HUDEP-2 (cell line): ENCODE data around the gene DPP6.

Source experiments
- DNase-seq, 76 experiments: peaks; one replicate each; lab custom pipeline; 2025; ENCODE audit not compliant: unreplicated experiment in 76 of 76; lab: John Stamatoyannopoulos, UW

DPP6 gene

GRCh38 chr7:154738216-154738615 lies 686.0 kb downstream of the DPP6 start:
- no peak for DNase-seq

DNA sequence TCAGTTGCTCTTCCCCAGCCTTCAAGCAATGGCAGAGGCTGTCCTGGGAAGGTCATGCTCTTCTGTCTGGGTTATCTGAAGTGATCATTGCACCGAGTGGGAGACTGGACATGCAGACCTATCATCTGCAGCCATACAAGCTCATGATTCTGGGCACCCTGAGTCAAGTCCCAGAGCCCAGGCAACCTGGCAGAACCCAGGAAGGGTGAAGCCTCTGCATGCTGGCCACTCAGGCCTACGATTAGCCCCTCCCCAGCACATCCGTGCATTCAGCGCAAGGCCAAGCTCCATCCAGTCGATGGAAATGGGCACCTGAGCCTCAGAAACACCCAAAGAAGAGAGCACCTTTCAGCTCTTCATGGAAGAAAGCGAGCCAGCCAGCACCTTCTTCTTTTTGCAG lies 688.9 kb downstream of the DPP6 start:
- DNase-seq: no peak

- no peak for DNase-seq
These were observed 691.0 kb downstream of the DPP6 start for GRCh38 chr7:154743206-154743605.

- DNase-seq: peak in 44 of 76 experiments; percentile 0 to 60 (median 28)
These were observed 692.2 kb downstream of the DPP6 start for GRCh38 chr7:154744256-154744860.

DNA sequence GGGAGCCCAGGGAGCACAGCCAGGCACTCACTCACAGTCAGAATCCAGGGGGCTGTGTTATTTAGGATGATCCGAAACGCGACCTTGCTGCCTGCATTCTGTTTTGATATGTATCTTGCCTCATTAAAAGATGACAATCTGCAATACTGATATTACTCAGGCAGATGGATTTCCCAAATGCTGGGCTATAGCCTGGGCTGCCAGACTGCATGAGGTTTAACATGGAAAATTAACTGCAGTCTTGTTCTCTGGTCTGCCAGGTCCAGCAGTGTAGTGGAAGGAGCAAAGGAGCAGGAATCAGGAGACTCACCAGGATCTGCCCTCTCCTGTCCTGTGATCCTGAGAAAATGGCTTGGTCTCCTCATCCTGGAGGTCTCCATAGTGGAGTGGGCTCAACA lies 692.7 kb downstream of the DPP6 start:
- DNase-seq: no peak

- DNase-seq: no peak
These were observed 694.6 kb downstream of the DPP6 start for GRCh38 chr7:154746571-154747360.

DNA sequence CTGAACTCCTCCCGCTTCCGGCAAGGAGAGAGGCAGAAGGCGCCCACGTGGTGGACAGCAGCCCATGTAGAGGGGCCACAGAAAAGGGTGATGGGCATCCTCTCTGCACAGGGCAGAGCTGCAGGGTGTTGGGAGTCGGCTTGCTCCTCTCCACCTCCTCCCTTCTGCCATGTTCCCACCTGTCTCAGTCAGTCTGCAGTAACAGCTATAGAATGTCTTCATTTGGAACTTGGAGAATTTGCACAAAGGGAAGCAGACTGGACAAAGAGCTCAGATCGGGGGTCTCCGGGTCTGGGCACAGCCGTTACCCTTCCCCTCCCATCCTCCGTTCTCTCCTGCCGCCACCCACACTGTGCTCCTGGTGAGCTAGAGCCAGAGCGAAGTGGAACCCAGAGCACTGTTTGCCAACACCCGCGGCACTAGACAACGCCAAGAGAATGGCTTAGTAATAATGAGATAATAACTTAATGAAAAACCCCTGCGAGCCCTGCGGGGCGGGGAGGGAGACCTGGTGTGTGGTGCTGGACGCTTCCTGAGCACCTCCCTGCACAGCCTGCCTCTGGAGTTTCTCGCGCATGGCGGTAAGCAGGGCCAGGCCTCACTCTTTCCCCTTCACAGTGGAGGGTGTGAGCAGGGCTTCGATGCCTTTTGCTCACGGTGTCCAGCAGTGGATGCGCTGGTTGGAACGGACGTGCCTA lies 696.0 kb downstream of the DPP6 start:
- DNase-seq: no peak

DNA sequence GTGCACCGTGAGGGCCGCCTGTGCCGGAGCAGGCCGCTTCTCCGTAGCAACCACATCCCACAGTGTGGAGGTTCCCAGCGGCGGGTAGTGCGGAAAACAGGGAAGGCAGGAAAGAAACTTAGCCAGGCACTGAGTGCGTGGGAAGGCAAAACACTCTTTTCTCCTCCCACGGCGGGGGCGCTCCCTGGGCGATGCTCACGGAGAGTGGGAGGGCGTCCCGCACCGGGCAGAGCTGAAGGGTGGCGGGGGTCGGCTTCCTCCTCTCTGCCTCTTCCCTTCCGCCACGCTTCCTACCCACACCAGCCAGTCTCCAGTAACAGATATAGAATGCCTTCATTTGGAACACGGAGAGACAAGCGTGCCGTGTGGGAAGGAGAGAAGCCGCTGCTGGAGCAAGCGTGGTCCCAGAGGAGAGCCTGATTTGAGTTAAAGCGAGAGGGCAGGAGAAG lies 698.2 kb downstream of the DPP6 start:
- DNase-seq: no peak

DNA sequence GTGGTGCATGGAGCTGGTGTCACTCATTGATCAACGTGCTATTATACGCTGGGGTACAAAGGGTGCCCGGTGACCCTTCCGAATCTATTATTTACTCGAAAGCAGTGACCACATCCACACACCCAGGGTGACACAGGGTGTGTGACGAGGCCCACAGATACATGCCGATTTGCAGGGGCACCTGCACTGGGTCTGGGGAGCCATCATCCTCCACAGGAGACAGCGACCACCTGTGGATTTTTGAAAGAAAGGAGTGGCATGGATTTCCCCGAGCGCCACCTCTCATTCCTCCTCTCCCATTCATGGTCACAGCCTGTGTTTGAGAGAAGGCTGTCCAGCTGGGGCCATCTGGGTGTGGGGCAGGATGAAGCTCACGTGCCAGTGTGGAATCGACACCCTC lies 701.0 kb downstream of the DPP6 start:
- DNase-seq: no peak

DNA sequence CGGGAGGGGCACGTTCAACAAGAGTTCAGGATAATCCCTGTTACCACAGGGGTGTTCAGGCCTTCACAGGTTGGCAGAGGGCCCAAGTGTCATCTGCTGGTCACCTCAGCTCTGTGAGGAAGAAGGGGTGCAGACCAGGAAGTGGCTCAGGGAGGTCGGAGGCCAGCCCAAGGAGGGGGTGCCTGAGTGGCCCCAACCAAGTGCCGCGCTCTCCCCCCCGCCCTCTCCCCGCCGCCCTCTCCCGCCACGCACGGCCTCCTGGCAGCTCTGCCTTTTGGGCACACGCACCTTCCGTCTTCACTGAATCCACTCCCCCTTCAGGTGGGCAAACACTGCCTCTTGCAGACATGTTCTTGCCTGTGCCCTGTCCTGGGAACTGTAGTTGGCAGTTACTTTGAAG lies 705.6 kb downstream of the DPP6 start:
- DNase-seq: no peak

DNA sequence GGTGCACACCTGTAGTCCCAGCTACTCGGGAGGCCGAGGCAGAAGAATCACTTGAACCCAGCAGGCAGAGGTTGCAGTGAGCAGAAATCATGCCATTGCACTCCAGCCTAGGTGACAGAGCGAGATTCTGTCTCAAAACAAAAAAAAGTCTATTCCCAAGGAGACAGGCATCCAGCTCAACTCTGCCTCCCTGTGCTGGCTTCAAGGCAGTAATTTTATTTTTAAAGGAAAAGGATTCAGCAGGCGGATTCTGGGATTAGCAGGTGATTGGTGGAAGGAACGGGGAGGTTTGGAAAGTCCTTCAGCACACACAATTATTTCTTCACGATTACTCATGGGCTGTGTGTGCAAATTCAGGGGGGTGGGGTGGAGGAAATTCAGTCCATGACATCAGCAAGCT lies 707.8 kb downstream of the DPP6 start:
- DNase-seq: no peak

- no peak for DNase-seq
These were observed 712.9 kb downstream of the DPP6 start for GRCh38 chr7:154765118-154765517.

GRCh38 chr7:154767142-154767541 lies 714.9 kb downstream of the DPP6 start:
- no peak for DNase-seq

DNA sequence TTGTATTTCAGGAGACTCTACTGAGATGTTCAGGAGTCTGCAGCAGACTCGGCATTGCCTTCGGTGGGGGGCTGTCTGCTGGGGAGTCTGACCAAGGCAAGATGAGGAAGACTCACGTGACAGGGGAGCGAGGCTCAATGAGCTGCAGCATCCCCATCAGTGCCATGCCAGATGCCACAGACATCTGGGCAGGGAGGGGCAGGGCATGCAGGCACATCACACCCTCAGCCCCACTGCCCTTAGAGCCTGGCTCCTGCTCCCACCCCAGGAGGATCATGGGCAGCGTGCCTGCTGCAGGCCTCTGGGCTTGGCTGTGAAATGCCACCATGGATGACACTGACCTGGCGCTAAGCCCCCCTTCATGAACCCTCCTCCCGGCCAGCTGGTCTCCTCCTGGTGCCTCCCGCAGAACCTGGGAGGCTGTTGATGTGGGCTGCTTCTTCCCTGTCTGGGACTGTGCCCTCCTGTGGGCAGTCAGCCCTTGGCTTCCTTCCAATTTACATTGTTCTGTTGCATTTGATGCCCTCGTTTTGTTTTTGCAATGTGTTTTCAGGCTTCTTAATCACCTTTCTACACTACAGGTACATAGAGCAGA lies 715.7 kb downstream of the DPP6 start:
- no peak for DNase-seq

- no peak for DNase-seq
These were observed 716.8 kb downstream of the DPP6 start for GRCh38 chr7:154769001-154769400.

GRCh38 chr7:154769527-154769926 lies 717.3 kb downstream of the DPP6 start:
- no peak for DNase-seq

DNA sequence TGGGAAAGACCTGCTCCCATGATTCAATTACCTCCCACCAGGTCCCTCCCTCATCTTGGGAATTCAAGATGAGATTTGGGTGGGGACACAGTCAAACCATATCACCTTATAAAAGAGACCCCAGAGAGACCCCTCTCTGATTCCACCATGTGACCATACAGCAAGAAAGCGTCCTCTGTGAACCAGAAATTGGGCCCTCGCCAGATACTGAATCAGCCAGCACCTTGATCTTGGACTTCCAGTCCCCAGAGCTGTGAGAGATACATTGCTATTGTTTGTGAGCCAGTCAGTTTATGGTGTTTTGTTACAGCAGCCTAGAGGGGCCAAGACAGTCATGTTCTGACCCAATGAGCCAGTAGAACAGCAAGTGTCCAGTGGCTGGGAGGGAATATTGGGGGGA lies 718.2 kb downstream of the DPP6 start:
- DNase-seq: no peak

DNA sequence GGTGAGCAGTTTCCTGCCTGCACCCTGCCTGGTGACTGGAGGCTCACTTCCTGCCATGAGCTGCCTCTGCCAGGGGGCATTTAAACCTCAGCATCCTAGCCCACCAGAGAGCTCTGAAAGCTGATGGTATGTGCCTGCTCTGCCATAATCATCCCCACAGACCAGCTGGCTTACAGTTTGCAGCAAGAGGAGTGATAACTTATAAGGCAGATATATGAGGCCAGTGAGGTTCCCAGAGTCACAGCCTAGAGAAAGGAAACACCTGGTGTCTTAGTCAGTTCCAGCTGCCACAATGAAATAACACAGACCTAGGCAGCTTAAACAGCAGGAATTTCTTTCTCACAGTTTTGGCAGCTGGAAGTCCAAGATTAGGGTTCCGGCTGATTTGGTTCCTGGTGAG lies 718.8 kb downstream of the DPP6 start:
- DNase-seq: no peak

GRCh38 chr7:154774303-154774969 lies 722.2 kb downstream of the DPP6 start:
- no peak for DNase-seq

GRCh38 chr7:154775681-154776080 lies 723.5 kb downstream of the DPP6 start:
- no peak for DNase-seq

DNA sequence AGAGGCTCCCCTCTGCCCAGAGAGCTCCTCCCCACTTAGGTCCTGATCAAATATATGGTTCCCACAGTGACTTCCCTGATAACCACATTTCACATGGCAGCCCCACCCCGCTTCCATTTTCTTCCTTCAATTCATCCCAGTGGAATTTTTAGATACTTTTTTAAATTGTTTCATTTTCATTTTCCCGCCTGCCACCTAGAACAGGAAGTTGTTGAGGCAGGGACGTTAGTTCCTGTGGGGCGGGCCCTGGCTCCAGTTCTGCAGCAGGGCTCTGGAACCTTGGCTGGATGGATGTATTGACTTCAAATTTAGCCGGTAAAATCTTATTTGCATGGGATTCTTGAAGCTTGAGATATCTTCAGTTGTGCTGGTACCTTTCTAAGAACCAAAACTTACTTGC lies 724.2 kb downstream of the DPP6 start:
- DNase-seq: no peak
